GM12873 (cell line): Measurements from ENCODE around the gene TUBGCP3.

Experiments used
- TF ChIP-seq, protein P1 (sequence below): IDR thresholded peaks from 2 replicates; pipeline ENCODE4 v1.5.1; 2012; ENCODE audit warnings: low read depth, mild to moderate bottlenecking, moderate library complexity, low read length, control low read depth; ENCODE audit not compliant: insufficient read depth; ENCODE audit errors: missing control alignments

The TUBGCP3 gene

DNA sequence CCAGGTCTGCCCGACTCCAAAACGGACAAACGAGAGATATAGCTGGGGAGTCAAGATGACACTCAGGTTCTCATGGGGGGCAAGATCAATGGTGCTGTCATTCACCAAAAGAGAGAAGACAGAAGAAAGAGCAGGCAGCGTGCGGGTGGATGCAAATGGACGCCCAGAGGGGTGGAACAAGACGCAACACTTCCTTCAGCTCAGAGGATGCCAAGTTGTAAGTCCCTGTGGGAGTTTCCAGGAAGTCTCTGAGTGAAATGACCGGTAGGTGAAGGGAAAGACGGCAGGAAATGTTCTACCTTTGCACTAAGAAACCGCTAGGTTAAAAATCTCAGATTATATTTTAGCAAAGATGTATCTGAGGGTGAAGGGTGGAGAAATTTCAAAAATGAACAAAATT, 26.5 kb downstream of the TUBGCP3 start:
- TF ChIP-seq, protein P1, sequence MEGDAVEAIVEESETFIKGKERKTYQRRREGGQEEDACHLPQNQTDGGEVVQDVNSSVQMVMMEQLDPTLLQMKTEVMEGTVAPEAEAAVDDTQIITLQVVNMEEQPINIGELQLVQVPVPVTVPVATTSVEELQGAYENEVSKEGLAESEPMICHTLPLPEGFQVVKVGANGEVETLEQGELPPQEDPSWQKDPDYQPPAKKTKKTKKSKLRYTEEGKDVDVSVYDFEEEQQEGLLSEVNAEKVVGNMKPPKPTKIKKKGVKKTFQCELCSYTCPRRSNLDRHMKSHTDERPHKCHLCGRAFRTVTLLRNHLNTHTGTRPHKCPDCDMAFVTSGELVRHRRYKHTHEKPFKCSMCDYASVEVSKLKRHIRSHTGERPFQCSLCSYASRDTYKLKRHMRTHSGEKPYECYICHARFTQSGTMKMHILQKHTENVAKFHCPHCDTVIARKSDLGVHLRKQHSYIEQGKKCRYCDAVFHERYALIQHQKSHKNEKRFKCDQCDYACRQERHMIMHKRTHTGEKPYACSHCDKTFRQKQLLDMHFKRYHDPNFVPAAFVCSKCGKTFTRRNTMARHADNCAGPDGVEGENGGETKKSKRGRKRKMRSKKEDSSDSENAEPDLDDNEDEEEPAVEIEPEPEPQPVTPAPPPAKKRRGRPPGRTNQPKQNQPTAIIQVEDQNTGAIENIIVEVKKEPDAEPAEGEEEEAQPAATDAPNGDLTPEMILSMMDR: no peak

DNA sequence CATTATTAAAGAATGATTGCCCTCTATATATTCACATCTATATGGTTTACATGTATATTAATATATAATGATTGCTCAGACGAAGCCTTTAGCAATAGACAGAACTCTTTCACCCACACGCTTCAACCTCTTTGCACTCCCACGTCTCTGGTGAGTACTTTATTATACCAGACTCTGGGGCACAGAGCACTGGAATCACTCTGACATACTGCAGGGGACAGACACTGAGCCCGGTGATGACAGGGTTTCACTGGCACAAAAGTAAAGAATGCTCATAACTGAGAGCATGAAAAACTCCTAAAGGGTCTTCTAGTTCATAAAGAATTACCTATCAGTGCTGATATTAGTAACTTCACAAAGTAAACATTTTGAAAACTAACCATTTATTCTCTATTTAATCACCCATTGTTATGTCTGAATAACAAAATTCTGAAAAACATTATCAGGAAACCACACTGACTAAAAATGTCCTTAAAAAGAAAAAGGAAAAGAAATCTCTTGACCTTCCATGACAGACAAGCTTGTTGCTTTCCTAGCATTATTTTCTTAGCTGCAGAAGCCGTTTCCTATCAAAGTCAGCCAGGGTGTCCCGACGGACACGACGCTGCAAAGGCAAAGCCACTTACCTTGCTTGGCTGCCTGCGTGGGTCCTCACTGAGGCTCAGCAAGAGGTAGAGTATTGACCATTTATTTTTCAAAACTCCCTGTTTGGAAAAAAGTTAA, 29.1 kb downstream of the TUBGCP3 start:
- TF ChIP-seq, protein P1: no peak

DNA sequence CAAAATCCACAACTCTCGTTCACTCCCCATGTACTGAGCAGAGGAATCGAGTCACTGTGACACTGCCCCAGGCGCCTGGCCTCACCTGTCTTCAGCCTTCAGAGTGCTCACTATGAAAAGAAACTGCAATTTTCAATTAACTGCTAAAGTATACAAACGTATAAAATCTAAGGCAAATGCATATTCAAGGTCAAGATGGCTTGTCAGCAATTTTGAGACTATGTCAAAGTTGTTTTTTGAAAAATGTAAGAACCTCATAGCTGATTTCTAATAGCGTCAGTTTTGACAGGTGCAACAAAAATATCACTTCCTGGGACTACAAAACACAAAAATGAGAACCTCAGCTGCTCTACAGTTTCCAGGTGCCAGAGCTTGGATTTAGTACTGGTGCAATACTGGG, 31.4 kb downstream of the TUBGCP3 start:
- TF ChIP-seq, protein P1: no peak

DNA sequence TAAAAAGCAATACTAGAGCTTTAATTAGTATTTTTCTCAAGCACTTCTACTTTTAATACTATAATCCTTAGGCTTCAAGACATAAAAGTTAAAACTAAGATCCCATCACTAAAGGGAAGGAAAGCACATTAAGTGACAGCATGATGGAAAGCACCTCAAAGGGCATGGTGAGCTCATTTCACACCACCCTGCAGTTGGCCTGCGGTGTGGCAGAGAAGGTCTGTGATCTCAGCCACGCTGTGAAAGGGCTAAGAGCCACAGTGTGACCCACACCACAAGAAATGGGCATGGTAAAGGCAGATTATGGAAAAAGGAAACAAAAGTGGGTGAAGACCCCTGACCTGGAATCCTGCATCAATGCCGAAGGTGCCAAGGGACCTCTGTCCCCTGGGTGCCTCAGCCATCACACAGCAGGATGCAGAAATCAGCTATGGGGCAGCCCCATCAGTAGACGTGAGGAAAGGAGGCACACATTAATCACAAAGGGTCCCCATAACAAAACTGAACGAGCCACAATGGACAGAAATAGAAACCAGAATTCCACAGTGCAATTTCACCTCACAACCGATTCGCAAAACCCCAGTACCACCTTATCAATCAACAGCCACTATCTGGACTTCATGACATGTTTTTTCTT, 33.6 kb downstream of the TUBGCP3 start:
- TF ChIP-seq, protein P1: no peak

DNA sequence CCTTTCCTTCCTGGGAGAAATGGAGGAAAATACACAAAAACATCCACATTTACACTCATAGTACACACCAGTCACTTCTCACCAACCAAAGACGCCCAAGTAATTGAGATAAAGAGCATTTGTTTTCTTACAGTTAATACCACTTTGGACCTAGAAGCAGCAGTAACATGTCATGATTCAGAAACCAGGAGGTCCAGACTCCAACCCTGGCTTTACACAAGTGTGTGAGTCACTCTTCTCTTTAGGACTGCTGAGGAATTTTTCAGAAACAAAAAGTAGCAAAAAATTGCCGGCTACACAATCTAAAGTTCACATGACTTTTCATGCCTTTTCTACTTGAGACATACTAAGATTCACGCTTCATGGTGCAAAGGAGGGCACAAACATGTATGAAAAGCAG, 42.1 kb downstream of the TUBGCP3 start:
- TF ChIP-seq, protein P1: no peak

DNA sequence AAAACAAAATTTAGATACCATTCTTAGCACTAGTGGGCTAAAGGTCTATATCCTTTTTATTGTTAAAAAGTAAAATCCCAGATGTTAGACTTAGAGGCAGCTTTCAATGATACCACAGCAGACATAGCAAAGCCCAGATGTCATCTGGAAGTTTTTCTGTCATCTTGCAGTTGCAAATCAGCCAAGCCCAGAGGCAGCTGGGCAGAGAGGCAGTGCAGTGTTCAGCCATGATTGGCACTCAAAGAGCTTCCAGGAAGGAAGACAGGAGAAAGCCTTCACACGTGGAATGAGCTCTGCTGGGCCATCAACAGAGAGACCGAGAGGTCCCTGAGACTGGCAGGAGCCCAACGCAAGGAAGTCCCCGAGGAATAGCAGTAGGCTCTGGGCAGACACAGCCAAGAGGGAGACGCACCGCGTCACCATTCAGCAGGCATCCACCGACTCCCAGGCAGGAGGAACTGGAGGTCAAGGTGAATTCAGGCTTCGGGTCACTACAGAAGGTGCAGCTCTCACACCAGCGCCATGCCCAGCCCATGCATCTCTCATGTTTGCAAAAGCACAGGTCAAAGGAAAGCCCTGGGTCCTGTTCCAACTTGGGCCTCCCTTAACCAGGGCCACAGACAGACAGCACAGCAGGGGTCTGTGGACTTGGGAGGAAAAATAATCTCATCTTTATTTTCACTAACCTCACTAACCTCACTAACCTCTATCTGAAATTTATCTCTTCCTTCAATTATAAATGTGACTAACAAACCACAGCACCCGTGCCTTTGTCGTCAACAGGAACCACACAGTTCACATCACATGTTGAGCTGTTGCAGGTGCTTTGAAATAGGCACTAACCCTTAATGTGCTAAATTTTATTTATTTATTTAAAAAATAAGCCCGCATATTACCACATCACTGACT, 54.9 kb downstream of the TUBGCP3 start:
- TF ChIP-seq, protein P1: no peak
